Brain microvascular endothelial cell (primary cell): ENCODE results near the gene PERCC1.

Experiments used
- DNase-seq: peaks from one replicate; pipeline ENCODE4 v3.0.0-alpha.2; 2020
- H3K27ac ChIP-seq: fragments of 250-450 bp; sonication (Bioruptor Pico); 2 replicates; pipeline ENCODE4 v1.5.1; 2020; ENCODE audit warnings: mild to moderate bottlenecking, moderate library complexity
- H3K27me3 ChIP-seq: fragments of 250-450 bp; sonication (Bioruptor Pico); replicated peaks from 2 replicates; pipeline ENCODE4 v1.5.1; 2020; ENCODE audit warnings: mild to moderate bottlenecking
- H3K36me3 ChIP-seq: fragments of 250-450 bp; sonication (Bioruptor Pico); replicated peaks from 2 replicates; pipeline ENCODE4 v1.5.1; 2020; ENCODE audit warnings: mild to moderate bottlenecking
- H3K4me3 ChIP-seq: 2 replicates; pipeline ENCODE4 v1.5.1; 2011; ENCODE audit warnings: low read depth, mild to moderate bottlenecking, control low read depth, low read length, moderate library complexity
- in situ Hi-C: cut with HindIII; loops from 2 replicates; pipeline ENCODE4 v1.10.0; 2017; ENCODE audit warnings: low sequenced_read_pairs, low pct_ligation_motif_present
- TF ChIP-seq, protein P1 (sequence below): IDR thresholded peaks from 2 replicates; pipeline ENCODE4 v1.5.1; 2011; ENCODE audit warnings: low read depth, mild to moderate bottlenecking, moderate library complexity, low read length, control low read depth, inconsistent platforms; ENCODE audit errors: missing control alignments

The PERCC1 gene

GRCh38 chr16:1389762-1390161 lies 41.1 kb upstream of the PERCC1 start:
- Histone ChIP-seq H3K27ac (no peak overlapping the region), H3K4me3 (no peak overlapping the region), H3K36me3 (no peaks in the 10 kb centered on the region), H3K27me3 (no peaks in the 10 kb centered on the region)
- in situ Hi-C loops, result no loop called here
- TF ChIP-seq, protein P1, sequence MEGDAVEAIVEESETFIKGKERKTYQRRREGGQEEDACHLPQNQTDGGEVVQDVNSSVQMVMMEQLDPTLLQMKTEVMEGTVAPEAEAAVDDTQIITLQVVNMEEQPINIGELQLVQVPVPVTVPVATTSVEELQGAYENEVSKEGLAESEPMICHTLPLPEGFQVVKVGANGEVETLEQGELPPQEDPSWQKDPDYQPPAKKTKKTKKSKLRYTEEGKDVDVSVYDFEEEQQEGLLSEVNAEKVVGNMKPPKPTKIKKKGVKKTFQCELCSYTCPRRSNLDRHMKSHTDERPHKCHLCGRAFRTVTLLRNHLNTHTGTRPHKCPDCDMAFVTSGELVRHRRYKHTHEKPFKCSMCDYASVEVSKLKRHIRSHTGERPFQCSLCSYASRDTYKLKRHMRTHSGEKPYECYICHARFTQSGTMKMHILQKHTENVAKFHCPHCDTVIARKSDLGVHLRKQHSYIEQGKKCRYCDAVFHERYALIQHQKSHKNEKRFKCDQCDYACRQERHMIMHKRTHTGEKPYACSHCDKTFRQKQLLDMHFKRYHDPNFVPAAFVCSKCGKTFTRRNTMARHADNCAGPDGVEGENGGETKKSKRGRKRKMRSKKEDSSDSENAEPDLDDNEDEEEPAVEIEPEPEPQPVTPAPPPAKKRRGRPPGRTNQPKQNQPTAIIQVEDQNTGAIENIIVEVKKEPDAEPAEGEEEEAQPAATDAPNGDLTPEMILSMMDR, result no peak
- no peak for DNase-seq

DNA sequence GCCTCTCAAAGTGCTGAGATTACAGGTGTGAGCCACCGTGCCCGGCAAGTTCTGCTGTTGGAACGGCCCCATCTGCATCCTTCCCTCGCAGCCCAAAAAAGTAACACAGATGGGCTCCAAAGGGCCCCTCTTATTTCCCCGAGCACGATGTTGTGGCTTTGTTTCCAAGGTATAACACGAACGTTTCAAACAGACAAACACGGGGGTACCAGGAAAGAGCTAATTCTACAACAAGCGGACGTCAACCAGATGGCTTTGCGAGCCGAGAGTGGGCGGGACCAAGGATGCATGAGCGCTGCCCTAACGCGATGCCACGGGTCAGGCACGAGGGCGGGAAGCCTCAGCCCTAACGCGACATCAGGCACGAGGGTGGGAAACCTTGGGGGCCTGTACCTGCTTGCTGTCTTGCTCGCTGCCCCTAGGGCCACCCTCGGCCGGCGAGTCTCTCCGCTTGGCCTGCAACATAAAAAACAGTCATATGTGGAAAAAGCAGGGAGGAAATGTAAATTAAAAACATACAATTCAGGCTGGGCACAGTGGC lies 40.6 kb upstream of the PERCC1 start:
- in situ Hi-C loops, result no loop called here
- Histone ChIP-seq H3K27me3 (no peaks in the 10 kb centered on the region), H3K36me3 (no peaks in the 10 kb centered on the region), H3K27ac (no peak overlapping the region), H3K4me3 (no peak overlapping the region)
- TF ChIP-seq, protein P1, result no peak
- DNase-seq, result no peak

DNA sequence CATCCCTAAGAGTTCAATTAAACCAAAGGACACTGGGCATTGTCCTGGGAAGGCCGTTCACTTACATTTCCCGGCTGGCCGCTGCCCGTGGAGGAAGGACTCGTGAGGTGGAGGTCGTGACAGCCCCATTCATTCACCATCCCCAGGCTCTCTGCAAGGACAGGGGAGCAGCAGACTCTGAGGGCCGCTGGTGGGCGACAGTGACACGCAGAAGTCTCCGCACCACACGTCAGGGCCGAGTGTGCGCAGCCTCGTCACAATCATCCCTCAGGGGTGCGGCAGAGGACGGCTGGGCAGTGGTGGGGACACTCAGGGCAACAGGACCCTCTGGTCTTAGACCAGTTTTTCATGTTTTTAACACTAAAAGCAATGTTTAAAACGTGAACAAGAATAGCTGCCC lies 38.1 kb upstream of the PERCC1 start:
- in situ Hi-C loops, result no loop called here
- H3K36me3 ChIP-seq, result no peaks in the 10 kb centered on the region
- TF ChIP-seq, protein P1, result no peak
- H3K27ac ChIP-seq, result no peak overlapping the region
- H3K27me3 ChIP-seq, result no peaks in the 10 kb centered on the region
- no peak for DNase-seq
- H3K4me3 ChIP-seq, result no peak overlapping the region

- TF ChIP-seq, protein P1, result no peak
- no peaks in the 10 kb centered on the region for H3K27me3 ChIP-seq
- H3K4me3 ChIP-seq, result no peak overlapping the region
- no peak overlapping the region for H3K27ac ChIP-seq
- DNase-seq, result no peak
- in situ Hi-C loops, result no loop called here
- no peaks in the 10 kb centered on the region for H3K36me3 ChIP-seq
Measured at GRCh38 chr16:1393613-1394176, 37.2 kb upstream of the PERCC1 start.

DNA sequence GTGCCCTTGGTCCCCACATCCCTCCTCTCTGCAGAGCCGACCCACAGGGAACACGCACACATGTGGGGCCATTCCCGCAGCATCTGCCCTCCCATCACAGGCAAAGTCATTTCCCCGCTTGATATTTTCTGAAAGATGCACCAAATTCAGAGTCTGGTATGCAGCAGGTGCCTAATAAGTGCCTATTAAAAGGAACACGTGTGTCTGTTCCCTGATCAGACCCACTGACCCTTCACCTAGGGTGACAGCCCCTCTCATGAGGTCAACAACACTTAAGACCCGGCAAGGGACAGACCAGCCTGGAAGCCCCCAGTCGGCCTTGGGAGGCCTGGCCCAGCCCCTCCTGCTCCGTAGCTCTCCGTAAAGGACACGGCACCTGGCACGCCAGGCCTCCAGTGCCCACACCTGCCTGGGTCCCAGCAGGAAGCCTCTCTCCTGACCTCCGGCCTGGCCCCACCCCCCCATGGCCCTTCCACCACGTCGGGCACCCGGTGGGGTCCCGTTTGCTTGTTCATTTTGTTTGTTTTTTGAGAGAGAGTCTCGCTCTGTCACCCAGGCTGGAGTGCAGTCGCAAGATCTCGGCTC lies 36.4 kb upstream of the PERCC1 start:
- no peaks in the 10 kb centered on the region for H3K27me3 ChIP-seq
- TF ChIP-seq, protein P1, result no peak
- in situ Hi-C loops, result no loop called here
- H3K4me3 ChIP-seq, result no peak overlapping the region
- no peak for DNase-seq
- no peak overlapping the region for H3K27ac ChIP-seq
- no peaks in the 10 kb centered on the region for H3K36me3 ChIP-seq
